ENCODE measurements around the gene EPB41L5. TPM values are rescaled to one million over a fixed set of nuclear protein-coding genes. Genes with fewer than 3 reads are reported as not detected.

Gene EPB41L5
- total and polyA plus RNA-seq, 12 donors, result 3.8 to 18.8 (median 13.1) TPM

GRCh38 chr2:120141300-120142069, 128.6 kb downstream of the EPB41L5 start:
- Histone ChIP-seq H3K27me3 (no peaks in the 10 kb centered on the region), H3K4me1 (no peaks in the 10 kb centered on the region), H3K36me3 (peaks cover 0 to 20% (median 0%) of the 10 kb centered on the region in 9 donors), H3K27ac (no peak overlapping the region), H3K4me3 (no peak overlapping the region), H3K9me3 (no peaks in the 10 kb centered on the region)
- no peak for DNase-seq
- intact Hi-C loops (cut with DNase I), result no loop called here
- no peak for TF ChIP-seq CTCF (IDR thresholded peaks at IDR 0.05)
- no peak for ATAC-seq
- 90 to 93% methylated on average over 2 of the region's 2 CpGs for WGBS, 2 donors

- peak in 1 of 8 donors; percentile 46 for ATAC-seq
- TF ChIP-seq CTCF (IDR thresholded peaks at IDR 0.05), result no peak
- 62 to 72% methylated on average over 2 of the region's 2 CpGs for WGBS, 2 donors
- intact Hi-C loops (cut with DNase I), result no loop called here
- no peak for DNase-seq
- H3K9me3 ChIP-seq, result no peaks in the 10 kb centered on the region
- no peaks in the 10 kb centered on the region for H3K27me3 ChIP-seq
- peaks cover 0 to 27% (median 0%) of the 10 kb centered on the region in 9 donors for H3K36me3 ChIP-seq
- H3K4me3 ChIP-seq, result no peak overlapping the region
- H3K27ac ChIP-seq, result no peak overlapping the region
- no peaks in the 10 kb centered on the region for H3K4me1 ChIP-seq
Observed at GRCh38 chr2:120142528-120143219, 129.8 kb downstream of the EPB41L5 start.

- H3K27me3 ChIP-seq, result no peaks in the 10 kb centered on the region
- intact Hi-C loops (cut with DNase I), result no loop called here
- H3K9me3 ChIP-seq, result peaks cover 0 to 41% (median 16%) of the 10 kb centered on the region in 11 donors
- H3K4me3 ChIP-seq, result no peak overlapping the region
- H3K4me1 ChIP-seq, result no peaks in the 10 kb centered on the region
- no peak for TF ChIP-seq CTCF (IDR thresholded peaks at IDR 0.05)
- no peak for ATAC-seq
- peaks cover 0 to 69% (median 4%) of the 10 kb centered on the region in 9 donors for H3K36me3 ChIP-seq
- DNase-seq, result no peak
- 95 to 98% methylated on average over 1 of the region's 1 CpG for WGBS, 2 donors
- H3K27ac ChIP-seq, result no peak overlapping the region
Observed at GRCh38 chr2:120148229-120148628, 135.4 kb downstream of the EPB41L5 start.

- no peaks in the 10 kb centered on the region for H3K27me3 ChIP-seq
- ATAC-seq, result no peak
- DNase-seq, result no peak
- H3K27ac ChIP-seq, result no peak overlapping the region
- H3K36me3 ChIP-seq, result peaks cover 0 to 72% (median 4%) of the 10 kb centered on the region in 9 donors
- no peak for TF ChIP-seq CTCF (IDR thresholded peaks at IDR 0.05)
- WGBS, 2 donors, result 97% methylated on average over 3 of the region's 3 CpGs
- intact Hi-C loops (cut with DNase I), result no loop called here
- no peaks in the 10 kb centered on the region for H3K4me1 ChIP-seq
- H3K4me3 ChIP-seq, result no peak overlapping the region
- peaks cover 0 to 41% (median 16%) of the 10 kb centered on the region in 11 donors for H3K9me3 ChIP-seq
Observed at GRCh38 chr2:120148669-120149068, 135.8 kb downstream of the EPB41L5 start.

All from heart right ventricle (tissue), 16 donors.